Peyer's patch (tissue), 4 donors: ENCODE data around the gene TTC23. TPM values are rescaled to one million over a fixed set of nuclear protein-coding genes. Genes with fewer than 3 reads are reported as not detected.

ENCODE experiments used
- DNase-seq, 3 donors: peaks; one replicate each; pipeline ENCODE4 v3.0.0-alpha.2; 2017 to 2019
- H3K27ac ChIP-seq, 4 donors: fragments of 200-600 bp; sonication (generic); one replicate each; pipeline ENCODE4 v1.5.1; 2016 to 2019
- H3K27me3 ChIP-seq, 2 donors: fragments of 200-600 bp; sonication (generic); one replicate each; pipeline ENCODE4 v1.5.1; 2019
- H3K36me3 ChIP-seq, 3 donors: fragments of 200-600 bp; sonication (generic); one replicate each; pipeline ENCODE4 v1.5.1; 2016 to 2019
- H3K4me1 ChIP-seq, 4 donors: fragments of 200-600 bp; sonication (generic); one replicate each; pipeline ENCODE4 v1.5.1; 2016 to 2019
- H3K4me3 ChIP-seq, 4 donors: fragments of 200-600 bp; sonication (generic); 1 replicate in 3 of 4; 2 replicates in 1 of 4; pipeline ENCODE4 v1.5.1; 2016 to 2019; ENCODE audit warnings: mild to moderate bottlenecking in 1 of 4
- H3K9me3 ChIP-seq, 4 donors: fragments of 200-600 bp; sonication (generic); one replicate each; pipeline ENCODE4 v1.5.1; 2016 to 2019; ENCODE audit warnings: mild to moderate bottlenecking in 1 of 4
- CTCF ChIP-seq, 6 experiments: fragments of 450-650 bp in 4 of 6; fragments of 200-600 bp in 2 of 6; sonication (generic) in 1 of 6; IDR thresholded peaks; one replicate each; pipeline ENCODE4 v1.5.1; 2017 to 2019; ENCODE audit warnings: antibody characterized with exemption in 6 of 6, mild to moderate bottlenecking in 3 of 6, moderate library complexity in 1 of 6
- POLR2A ChIP-seq, 2 donors: fragments of 450-650 bp; IDR thresholded peaks; one replicate each; pipeline ENCODE4 v1.5.1; 2017; ENCODE audit warnings: antibody characterized with exemption in 2 of 2, mild to moderate bottlenecking in 2 of 2, moderate library complexity in 2 of 2
- total RNA-seq, 4 donors: library from RNA; depleted of rRNA; stranded (reverse); fragments of >200 nt; gene quantifications; one replicate each; pipeline ENCODE4 v1.1.0, GENCODE V29; 2016

The TTC23 gene
- 10 to 100 TPM in 3 of 4 donors, 1 to 10 TPM in 1; 8.2 to 33.0 (median 22.9) TPM for total RNA-seq

DNA sequence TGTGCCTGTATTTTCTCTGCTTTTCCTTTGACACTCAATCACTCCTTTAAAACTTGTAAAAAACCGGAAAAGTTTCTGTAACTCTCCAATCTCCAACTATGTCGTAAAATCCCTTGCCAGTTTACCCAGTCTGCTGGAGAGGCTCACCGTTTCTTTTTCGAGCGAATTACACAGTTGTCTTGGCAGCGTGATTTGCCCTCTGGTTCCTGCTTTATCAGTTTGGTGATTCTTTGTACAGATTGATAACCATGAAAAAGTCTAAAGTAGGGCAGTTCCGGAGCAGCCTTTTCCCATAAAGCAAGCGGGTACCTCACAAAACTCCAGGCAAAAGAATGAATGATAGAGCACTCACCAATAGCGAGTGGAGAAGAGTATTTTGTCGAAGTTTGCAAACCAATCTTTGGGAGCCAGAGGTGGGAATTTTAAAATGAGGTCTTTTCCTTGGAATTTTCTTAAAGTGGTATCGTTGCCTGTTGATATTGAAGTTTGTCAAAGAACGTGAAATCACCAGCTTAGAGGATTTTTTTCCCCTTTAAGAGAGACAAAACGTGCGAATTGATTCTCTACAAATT, at the start of gene TTC23:
Gene TTC23 (minus strand): TSS at position 312 of the 572 bp plus-strand sequence. CDS start 20,869 bp downstream, outside the sequence.
- TF ChIP-seq POLR2A (IDR thresholded peaks at IDR 0.05): no peak
- Histone ChIP-seq H3K9me3 (no peaks in the 10 kb centered on the region), H3K27me3 (no peaks in the 10 kb centered on the region), H3K4me3 (peak within 1 kb of the TSS; percentile 10 to 85 (median 79)), H3K36me3 (no peaks in the 10 kb centered on the region), H3K4me1 (peaks cover 0 to 34% (median 6%) of the 10 kb centered on the region in 4 donors), H3K27ac (peak within 1 kb of the TSS; percentile 83 to 96 (median 88))
- DNase-seq: no peak

- H3K36me3 ChIP-seq: peaks cover 0 to 9% (median 0%) of the 10 kb centered on the region in 3 donors
- H3K27me3 ChIP-seq: no peaks in the 10 kb centered on the region
- no peak overlapping the region for H3K4me3 ChIP-seq
- TF ChIP-seq CTCF (IDR thresholded peaks at IDR 0.05) (no peak), POLR2A (IDR thresholded peaks at IDR 0.05) (no peak)
- no peaks in the 10 kb centered on the region for H3K4me1 ChIP-seq
- no peaks in the 10 kb centered on the region for H3K9me3 ChIP-seq
- DNase-seq: no peak
- no peak overlapping the region for H3K27ac ChIP-seq
These were observed 47.0 kb upstream of the TTC23 start for GRCh38 chr15:99296386-99296785.

- TF ChIP-seq CTCF (IDR thresholded peaks at IDR 0.05) (no peak), POLR2A (IDR thresholded peaks at IDR 0.05) (no peak)
- Histone ChIP-seq H3K36me3 (peaks cover 0 to 9% (median 0%) of the 10 kb centered on the region in 3 donors), H3K4me1 (no peaks in the 10 kb centered on the region), H3K4me3 (no peak overlapping the region), H3K27ac (no peak overlapping the region), H3K27me3 (no peaks in the 10 kb centered on the region), H3K9me3 (no peaks in the 10 kb centered on the region)
- DNase-seq: no peak
These were observed 46.5 kb upstream of the TTC23 start for GRCh38 chr15:99295840-99296239.

- DNase-seq: no peak
- H3K9me3 ChIP-seq: no peaks in the 10 kb centered on the region
- H3K27ac ChIP-seq: no peak overlapping the region
- no peaks in the 10 kb centered on the region for H3K27me3 ChIP-seq
- H3K4me1 ChIP-seq: no peaks in the 10 kb centered on the region
- TF ChIP-seq CTCF (IDR thresholded peaks at IDR 0.05): no peak
- no peak for TF ChIP-seq POLR2A (IDR thresholded peaks at IDR 0.05)
- no peak overlapping the region for H3K4me3 ChIP-seq
- peaks cover 0 to 14% (median 0%) of the 10 kb centered on the region in 3 donors for H3K36me3 ChIP-seq
These were observed 42.3 kb upstream of the TTC23 start for GRCh38 chr15:99291643-99292042.

DNA sequence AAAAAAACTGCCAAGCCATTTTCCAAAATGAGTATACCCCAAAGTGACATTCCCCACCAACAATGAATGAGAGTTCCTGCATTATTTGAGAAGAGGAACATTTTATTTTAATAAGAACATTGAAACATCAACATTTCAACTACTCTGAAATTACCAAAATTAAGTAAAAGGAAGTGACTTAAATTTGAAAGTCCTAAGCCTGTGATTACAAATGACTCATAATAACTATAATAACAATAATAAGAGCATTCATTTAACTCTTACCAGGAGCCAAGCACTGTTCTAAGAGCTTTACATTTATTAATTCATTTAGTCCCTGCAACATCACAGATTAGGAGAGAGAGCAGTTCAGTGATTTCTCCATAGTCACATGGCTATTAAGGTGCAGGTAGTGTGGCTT, 34.3 kb upstream of the TTC23 start:
- Histone ChIP-seq H3K4me3 (no peak overlapping the region), H3K27ac (no peak overlapping the region), H3K36me3 (peaks cover 0 to 3% (median 0%) of the 10 kb centered on the region in 3 donors), H3K27me3 (no peaks in the 10 kb centered on the region), H3K4me1 (no peaks in the 10 kb centered on the region), H3K9me3 (no peaks in the 10 kb centered on the region)
- DNase-seq: no peak
- TF ChIP-seq CTCF (IDR thresholded peaks at IDR 0.05) (no peak), POLR2A (IDR thresholded peaks at IDR 0.05) (no peak)

DNA sequence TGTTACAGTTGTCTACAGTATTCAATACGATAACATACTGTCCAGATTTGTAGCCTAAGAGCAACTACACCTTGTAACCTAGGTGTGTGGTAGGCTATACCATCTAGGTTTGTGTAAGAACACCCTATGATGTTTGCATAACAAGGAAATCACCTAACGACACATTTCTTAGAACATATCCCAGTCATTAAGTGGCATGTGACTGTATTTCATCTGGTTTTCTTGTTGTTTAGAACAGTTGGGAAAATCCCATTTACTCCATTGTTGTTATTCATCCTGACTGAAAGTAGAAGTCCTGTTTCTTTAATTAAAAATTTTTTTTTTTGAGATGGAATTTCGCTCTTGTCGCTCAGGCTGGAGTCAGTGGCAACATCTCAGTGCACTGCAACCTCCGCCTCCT, 33.2 kb upstream of the TTC23 start:
- Histone ChIP-seq H3K27ac (no peak overlapping the region), H3K9me3 (no peaks in the 10 kb centered on the region), H3K4me1 (no peaks in the 10 kb centered on the region), H3K36me3 (no peaks in the 10 kb centered on the region), H3K4me3 (no peak overlapping the region), H3K27me3 (no peaks in the 10 kb centered on the region)
- TF ChIP-seq CTCF (IDR thresholded peaks at IDR 0.05): no peak
- no peak for TF ChIP-seq POLR2A (IDR thresholded peaks at IDR 0.05)
- no peak for DNase-seq
